BE2C (cell line): ENCODE results near the gene CASKIN1. TPM values are rescaled to one million over a fixed set of nuclear protein-coding genes. Genes with fewer than 3 reads are reported as not detected.

Experiments
- DNase-seq: peaks from one replicate; pipeline ENCODE4 v3.0.0-alpha.2; 2020
- H3K27me3 ChIP-seq: fragments of 250-450 bp; sonication (Bioruptor Pico); 2 replicates; pipeline ENCODE4 v1.5.1; 2020; ENCODE audit warnings: mild to moderate bottlenecking
- H3K36me3 ChIP-seq: fragments of 250-450 bp; sonication (Bioruptor Pico); 2 replicates; pipeline ENCODE4 v1.5.1; 2020; ENCODE audit warnings: mild to moderate bottlenecking
- H3K4me1 ChIP-seq: fragments of 250-450 bp; sonication (Bioruptor Pico); 2 replicates; pipeline ENCODE4 v1.5.1; 2020
- H3K4me3 ChIP-seq: 2 replicates; pipeline ENCODE4 v1.5.1; 2011; ENCODE audit warnings: low read depth, low read length
- H3K9me3 ChIP-seq: fragments of 250-450 bp; sonication (Bioruptor Pico); 2 replicates; pipeline ENCODE4 v1.5.1; 2020
- CTCF ChIP-seq: IDR thresholded peaks from 2 replicates; pipeline ENCODE4 v1.5.1; 2012; ENCODE audit warnings: mild to moderate bottlenecking, low read depth, low read length
- polyA plus RNA-seq: library from polyadenylated mRNA; unstranded; fragments of >200 nt; gene quantifications from one replicate; pipeline ENCODE4 v1.2.1, GENCODE V29; 2012; ENCODE audit warnings: low read depth, missing spikeins; ENCODE audit not compliant: insufficient read length, insufficient read depth

CASKIN1 gene
- 8.6 TPM for polyA plus RNA-seq

- no peak for TF ChIP-seq CTCF
- Histone ChIP-seq H3K4me1 (peaks cover 17% of the 10 kb centered on the region), H3K36me3 (no peaks in the 10 kb centered on the region), H3K27me3 (no peaks in the 10 kb centered on the region), H3K9me3 (no peaks in the 10 kb centered on the region), H3K4me3 (peak within 1 kb of the TSS; percentile 62)
- peak; percentile 55 for DNase-seq
Observed at GRCh38 chr16:2196162-2196980, at the start of gene CASKIN1. Gene CASKIN1, minus strand, starts transcription at chr16:2196605. Its CDS starts 173 bp downstream, at chr16:2196432.

GRCh38 chr16:2244926-2245795 lies 48.8 kb upstream of the CASKIN1 start:
- no peak for TF ChIP-seq CTCF
- Histone ChIP-seq H3K4me3 (no peak overlapping the region), H3K4me1 (no peaks in the 10 kb centered on the region), H3K27me3 (no peaks in the 10 kb centered on the region), H3K9me3 (no peaks in the 10 kb centered on the region), H3K36me3 (peaks cover 62% of the 10 kb centered on the region)
- no peak for DNase-seq

- peak; percentile 56 for DNase-seq
- no peak overlapping the region for H3K4me3 ChIP-seq
- H3K27me3 ChIP-seq = no peaks in the 10 kb centered on the region
- H3K36me3 ChIP-seq = peaks cover 60% of the 10 kb centered on the region
- H3K4me1 ChIP-seq = no peaks in the 10 kb centered on the region
- 0 out of 2 replicates have a peak, but pooled peaks have one; percentile 5 for TF ChIP-seq CTCF
- H3K9me3 ChIP-seq = no peaks in the 10 kb centered on the region
Observed at GRCh38 chr16:2244301-2244700, 47.9 kb upstream of the CASKIN1 start.

GRCh38 chr16:2243781-2244180 lies 47.4 kb upstream of the CASKIN1 start:
- DNase-seq = no peak
- H3K4me1 ChIP-seq = no peaks in the 10 kb centered on the region
- H3K27me3 ChIP-seq = no peaks in the 10 kb centered on the region
- H3K36me3 ChIP-seq = peaks cover 57% of the 10 kb centered on the region
- H3K9me3 ChIP-seq = no peaks in the 10 kb centered on the region
- no peak for TF ChIP-seq CTCF
- no peak overlapping the region for H3K4me3 ChIP-seq

- H3K4me3 ChIP-seq = no peak overlapping the region
- DNase-seq = peak; percentile 56
- H3K27me3 ChIP-seq = no peaks in the 10 kb centered on the region
- H3K9me3 ChIP-seq = no peaks in the 10 kb centered on the region
- 0 out of 2 replicates have a peak, but pooled peaks have one; percentile 21 for TF ChIP-seq CTCF
- H3K4me1 ChIP-seq = no peaks in the 10 kb centered on the region
- H3K36me3 ChIP-seq = peaks cover 54% of the 10 kb centered on the region
Observed at GRCh38 chr16:2243031-2243528, 46.7 kb upstream of the CASKIN1 start.
